A549 treated with dexamethasone at 1 μM for 4 hours (cell line): ENCODE measurements around the gene PGBD5. TPM values are rescaled to one million over a fixed set of nuclear protein-coding genes. Genes with fewer than 3 reads are reported as not detected.

Experiments
- total RNA-seq: library from RNA; stranded (reverse); fragments of 200-300 nt; extraction: Qiagen RNA extraction; gene quantifications from 5 replicates; pipeline ENCODE4 v1.2.3, GENCODE V29; 2022

The PGBD5 gene
- total RNA-seq, result 0.35 to 0.60 TPM (median 0.41 TPM) in 5 replicates

GRCh38 chr1:230426246-230427093, at the start of gene PGBD5:
Gene PGBD5, minus strand, starts transcription at chr1:230426332. Its CDS starts 404 bp downstream, at chr1:230425928.

Other genes starting within 250 kb of the PGBD5 start
- gene COG2, start 216.1 kb upstream of the PGBD5 start, total RNA-seq, result 19.1 to 21.5 TPM (median 20.6 TPM) in 5 replicates